Myocyte (in vitro differentiated cells): Measurements from ENCODE around the gene DCDC2C. TPM values are rescaled to one million over a fixed set of nuclear protein-coding genes. Genes with fewer than 3 reads are reported as not detected.

Experiments
- DNase-seq: peaks from one replicate; pipeline ENCODE4 v3.0.0-alpha.2; 2012; ENCODE audit warnings: low read depth
- total RNA-seq: library from RNA; depleted of rRNA; stranded (reverse); fragments of >200 nt; gene quantifications from 2 replicates; pipeline ENCODE4 v1.2.3, GENCODE V29; 2014

DCDC2C gene
- total RNA-seq, 1 donor from 2014 or later = not detected

DNA sequence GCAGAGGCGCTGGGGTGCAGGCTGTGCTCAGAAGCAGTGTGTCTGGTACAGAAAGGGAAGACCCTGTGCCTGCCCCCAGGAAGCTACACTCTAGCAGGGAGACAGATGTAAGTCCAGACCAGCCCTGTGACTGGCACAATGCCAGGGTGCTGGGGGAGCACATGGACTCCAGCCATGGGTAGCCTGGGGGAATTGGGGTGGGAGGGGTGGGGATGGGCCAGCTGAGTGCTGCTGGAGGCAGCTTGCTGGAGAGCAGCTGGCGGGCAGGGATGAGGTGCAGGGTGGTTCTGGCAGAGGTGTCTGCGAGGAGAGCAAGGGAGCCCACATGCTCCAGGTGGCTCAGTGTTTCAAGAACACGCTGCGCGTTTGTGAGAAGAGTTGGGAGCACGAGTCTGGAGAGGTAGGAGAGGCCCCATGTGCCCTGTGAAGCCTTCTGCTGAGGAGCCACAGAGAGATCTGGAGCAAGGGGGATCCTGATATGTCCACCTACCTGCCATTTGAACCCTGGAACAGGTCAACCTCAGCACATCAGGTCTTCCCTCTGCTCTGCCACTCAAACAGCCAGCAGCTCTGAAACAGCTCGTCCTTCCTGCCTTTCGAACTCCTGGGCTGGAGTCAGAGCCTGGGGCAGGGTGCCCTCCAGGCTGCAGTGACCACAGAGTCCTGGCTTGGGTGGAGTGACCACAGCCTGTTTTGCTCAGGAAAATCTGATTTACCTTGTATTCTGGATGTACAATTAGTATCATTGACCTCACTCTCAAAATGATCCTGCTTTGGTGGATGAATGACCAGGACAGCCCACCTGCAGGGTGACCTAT, 30.3 kb upstream of the DCDC2C start:
- no peak for DNase-seq

DNA sequence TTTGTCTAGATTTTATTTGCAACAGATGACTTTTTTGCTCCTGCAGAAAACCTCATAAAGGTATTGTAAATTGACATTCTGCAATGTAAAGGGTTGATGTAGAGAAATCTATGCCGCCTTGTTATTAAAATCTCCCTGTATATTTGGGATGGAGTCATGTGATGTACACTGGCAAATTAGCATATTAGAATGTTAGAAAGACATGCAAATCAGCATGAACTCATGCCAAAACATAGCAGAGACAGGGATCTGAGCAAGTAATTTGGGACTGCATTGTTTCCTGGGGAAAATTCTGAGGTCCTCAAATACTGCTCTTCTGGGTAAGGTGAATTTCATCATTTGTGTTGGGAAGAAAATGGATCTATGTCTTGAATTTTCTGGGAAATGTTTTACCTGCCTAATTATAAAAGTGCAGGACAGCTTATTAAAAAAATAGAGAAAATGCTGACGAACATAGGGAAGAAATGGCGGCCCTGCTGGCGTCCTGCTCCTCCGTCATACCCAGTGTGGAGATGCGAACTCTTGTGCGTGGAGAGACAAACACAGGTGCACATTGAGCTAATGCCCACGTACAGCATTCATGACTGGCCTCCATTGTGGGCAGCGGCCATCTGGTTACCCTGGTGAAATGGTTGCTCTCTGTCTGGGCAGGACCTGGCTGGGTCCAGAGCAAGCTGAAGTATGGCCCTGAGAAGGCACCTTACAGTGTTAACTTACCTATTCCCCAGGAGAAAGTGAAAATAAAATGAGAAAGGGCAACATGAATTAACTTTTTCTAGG, 29.1 kb upstream of the DCDC2C start:
- DNase-seq = no peak

DNA sequence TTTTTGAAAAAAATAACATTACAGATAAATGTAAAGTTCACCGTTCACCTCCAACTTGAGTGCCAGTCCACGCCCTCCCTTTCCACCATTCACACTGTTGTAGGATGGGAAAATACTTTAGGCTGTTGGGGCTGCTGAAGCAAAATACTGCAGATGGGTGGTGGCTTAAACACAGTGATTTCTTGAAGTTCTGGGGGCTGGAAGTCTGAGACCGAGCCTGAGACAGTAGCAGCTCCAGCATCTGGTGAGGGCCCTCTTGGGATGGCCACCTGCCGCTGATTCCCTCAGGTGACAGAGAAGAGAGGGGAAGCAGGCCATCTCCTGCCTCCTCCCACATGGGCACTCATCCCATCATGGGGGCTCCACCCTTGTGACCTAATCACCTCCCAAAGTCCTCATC, 27.7 kb upstream of the DCDC2C start:
- DNase-seq = no peak

DNA sequence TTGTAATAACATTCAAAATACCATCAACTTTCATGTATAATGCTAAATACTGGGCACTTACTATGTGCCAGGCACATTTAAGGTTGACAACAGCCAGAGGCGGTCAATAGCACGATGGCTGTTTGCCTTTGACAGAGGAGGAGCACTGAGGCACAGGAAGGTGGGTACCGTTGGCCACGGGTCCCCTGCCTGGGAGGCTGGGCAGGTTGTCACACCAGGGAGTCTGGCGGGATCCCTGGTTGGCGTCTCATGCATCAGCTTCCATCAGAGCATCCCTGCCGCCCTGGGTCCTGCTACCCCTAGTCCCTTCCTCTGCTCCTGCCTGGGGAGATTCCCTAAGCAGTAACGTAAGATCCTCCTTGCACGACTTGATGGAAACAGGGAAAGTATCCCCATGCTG, 25.9 kb upstream of the DCDC2C start:
- DNase-seq = no peak

DNA sequence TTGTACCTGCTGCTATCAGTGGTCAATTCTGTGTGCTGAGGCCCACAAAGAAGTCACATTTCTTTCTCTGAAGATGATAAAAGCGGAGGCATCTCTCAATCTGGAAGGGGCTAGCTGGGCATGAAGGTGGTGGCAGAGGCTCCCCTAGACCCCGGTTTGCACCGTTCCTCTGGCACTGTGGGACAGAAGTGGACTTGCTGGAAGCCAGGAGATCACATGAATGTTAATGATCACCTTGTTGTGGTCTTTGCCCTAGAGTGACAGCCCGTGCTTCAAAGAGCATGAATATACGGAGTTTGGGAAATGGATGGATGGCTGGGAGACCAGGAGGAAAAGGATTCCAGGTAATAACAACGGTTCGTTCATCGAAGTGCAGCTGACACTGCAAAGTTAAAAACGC, 25.2 kb upstream of the DCDC2C start:
- DNase-seq = no peak

DNA sequence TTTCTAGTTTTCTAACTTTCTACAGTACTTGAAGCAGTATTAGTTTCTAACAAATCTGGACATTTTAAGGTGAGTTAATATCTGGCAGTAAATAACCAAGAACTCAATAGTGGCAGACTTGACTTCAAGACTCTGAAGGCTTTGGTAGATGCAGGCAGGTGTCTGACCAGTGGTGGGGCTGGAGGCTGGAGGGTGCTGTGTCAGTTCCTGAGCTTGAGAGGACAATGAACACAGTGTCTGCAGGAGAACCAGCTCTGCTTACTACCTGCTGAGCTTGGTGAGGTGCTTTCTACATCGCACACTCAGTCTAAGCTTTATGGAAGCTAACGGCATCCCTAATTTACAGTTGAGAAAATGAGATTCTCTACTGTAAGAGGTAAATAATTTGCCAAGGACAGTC, 24.2 kb upstream of the DCDC2C start:
- no peak for DNase-seq

DNA sequence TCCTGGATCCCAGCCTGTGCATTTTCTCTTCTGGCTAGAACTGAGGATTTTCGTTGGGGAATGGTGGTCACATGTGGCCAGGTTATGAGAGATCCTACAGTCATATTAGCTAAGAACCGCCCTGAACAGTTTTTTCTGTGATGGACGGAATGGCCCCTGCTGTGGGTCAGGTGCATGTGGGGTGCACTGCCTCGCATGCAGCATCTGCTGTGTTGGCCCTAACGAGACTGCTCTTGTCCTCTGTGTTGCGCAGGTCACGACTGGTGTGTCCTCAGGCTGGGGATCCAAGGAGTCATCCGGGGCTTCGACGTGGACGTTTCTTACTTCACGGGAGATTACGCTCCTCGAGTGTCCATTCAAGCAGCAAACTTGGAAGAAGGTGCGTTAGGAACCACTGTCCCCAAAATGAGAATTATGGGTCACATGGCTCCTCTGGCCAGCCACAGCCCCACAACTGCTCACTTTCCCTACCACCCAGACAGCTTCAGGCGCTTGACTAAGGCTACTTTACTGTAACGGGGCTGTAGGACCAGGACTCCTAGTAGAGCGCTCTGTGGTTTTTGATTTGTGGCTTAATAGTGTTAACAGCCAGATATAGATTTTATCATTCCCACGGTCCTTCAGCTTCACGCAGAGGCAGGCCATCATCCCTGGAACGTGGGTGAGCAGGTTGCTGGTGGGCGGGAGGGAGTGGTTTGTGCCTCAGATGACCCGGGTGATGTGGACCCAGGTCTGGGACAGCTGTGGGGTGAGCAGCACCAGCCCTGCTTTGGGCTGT, 23.6 kb upstream of the DCDC2C start:
- no peak for DNase-seq

DNA sequence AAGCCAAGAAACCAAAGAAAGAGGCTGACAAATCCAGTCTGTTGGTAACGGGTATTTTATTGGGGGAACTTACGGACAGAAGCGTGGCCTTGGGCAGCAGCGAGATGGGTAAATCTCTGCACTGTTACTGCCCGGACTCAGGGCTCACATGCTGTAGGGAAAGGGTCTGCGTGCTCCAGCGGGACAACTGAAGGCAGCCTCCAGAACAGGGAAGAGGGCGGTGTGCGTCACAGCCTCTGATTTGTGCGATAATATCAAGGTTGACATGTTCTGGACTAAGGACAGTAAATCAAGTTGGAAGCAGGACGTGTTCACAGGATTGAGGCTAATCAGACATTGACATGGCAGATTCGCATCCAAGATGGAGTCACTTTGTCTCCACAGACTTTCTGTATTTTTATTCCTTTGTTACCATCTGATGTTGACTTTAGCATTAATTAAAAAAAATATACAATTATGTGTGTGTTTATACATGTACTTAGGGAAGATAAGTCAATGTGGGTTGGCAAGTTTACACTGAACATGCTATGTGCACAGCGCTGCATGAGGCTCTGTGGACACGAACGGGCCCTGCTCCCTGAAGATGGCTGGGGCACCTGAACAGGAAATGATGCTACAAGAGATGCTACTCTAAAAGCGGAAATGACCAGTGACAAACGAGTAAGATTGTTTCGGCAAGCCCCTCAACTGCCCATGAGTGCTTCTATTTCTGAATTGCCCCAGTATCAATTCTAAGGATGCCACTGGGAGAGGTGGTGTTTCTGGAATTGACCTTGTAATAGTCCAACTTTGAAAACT, 22.6 kb upstream of the DCDC2C start:
- DNase-seq = no peak

DNA sequence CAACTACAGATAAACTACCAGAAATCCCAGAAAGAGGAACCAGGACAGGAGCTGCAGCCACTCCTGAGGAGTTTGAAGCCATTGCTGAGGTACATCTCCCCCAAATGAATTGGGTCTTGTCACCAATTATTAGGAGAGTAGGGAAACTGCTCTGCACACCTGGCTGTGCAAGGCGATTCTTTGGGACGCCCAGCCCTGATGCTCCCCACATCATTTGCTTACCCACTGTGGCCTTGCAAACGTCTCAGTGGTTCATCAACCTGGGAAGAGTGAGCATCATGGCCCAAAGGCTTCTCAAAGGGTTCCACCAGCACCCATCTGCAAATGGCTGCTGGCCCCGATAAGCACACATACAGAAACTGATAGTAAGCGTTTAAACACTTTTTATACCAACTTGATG, 21.8 kb upstream of the DCDC2C start:
- DNase-seq = no peak

DNA sequence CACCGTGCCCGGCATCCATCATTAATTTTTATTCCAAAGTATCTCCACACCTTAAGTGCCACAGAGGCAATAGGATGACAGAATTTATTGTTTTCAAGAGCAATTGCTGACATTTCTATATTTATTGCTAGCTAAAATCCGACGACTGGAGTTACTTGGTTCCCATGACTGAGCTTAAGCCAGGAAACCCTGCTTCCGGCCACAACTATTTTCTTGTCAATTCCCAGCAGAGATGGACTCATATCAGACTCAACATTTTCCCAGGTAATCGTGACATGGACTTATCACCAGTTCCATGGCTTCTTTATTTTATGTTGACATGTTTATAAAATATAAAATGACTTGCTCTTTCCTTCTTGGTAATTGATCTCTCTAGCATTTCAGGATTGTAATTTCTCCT, 20.6 kb upstream of the DCDC2C start:
- DNase-seq = no peak

DNA sequence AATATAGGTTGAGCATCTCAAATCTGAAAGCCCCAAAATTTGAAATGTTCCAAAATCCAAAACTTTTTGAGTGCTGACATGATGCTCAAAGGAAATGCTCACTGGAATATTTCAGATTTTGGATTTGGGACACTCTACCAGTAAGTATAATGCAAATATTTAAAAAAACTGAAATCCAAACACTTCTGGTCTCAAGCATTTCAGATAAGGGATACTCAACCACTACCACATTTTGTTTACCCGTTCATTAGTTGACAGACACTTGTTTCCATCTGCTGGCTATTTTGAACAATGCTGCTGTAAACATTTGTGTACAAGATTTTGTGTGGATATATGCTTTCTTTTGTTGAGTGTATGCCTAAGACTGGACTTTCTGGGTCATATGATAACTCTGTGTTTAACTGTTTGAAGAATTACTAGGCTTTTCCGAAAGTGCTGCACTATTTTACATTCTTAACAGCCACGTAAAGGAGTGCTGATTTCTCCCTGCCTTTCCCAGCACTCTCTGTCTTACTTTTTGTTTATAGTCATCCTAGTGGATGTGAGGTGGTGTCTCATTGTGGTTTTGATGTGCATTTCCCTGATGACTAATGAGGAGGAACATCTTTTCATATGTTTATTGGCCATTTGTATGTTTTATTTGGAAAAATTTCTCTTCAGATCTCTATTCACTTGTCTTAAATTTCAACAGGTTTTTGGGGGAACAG, 19.5 kb upstream of the DCDC2C start:
- DNase-seq = no peak

DNA sequence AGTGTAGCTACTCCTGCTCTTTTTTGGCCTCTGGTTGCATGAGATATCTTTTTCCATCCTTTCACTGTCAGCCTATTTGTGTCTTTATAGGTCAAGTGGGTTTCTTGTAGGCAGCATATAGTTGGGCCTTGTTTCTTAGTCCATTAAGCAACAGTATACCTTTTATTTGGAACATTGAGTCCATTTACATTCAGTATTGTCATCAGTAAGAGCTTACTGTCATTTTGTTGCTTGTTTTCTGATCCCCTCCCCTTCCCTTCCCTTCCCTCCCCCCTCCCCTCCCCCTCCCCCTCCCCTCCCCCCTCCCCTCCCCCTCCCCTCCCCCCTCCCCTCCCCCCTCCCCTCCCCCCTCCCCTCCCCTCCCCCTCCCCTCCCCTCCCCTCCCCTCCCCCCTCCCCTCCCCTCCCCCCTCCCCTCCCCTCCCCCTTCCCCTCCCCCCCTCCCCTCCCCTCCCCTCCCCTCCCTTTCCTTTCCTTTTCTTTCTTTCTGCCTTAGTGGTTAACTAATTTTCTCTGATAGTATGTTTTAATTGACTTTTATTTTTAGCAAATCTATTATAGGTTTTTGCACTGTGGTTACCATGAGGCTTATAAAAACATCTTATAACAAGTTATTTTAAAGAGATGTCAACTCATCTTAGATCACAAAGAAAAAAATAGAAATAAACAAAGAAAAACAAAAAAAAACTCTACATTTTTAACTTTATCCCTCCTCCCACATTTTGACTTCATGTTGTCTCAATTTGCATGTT, 13.2 kb upstream of the DCDC2C start:
- DNase-seq = no peak

DNA sequence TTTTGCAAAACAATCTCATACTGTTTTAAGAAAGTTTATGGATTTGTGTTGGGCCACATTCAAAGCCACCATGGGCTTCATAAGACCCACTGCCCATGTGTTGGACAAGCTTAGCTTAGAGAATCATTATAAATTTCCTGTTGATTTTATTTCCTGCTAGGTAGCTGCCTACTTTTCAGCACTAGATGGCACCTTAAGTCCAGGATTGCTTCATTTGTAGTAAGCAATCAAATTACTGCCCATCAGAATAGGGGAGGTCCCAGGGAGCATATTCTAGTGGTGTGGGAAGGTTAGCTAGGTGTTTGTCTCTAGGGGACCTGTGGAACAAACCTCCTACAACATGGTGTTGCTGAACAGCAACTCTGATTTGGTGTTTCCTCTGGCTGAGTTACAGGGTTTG, 11.0 kb upstream of the DCDC2C start:
- no peak for DNase-seq

DNA sequence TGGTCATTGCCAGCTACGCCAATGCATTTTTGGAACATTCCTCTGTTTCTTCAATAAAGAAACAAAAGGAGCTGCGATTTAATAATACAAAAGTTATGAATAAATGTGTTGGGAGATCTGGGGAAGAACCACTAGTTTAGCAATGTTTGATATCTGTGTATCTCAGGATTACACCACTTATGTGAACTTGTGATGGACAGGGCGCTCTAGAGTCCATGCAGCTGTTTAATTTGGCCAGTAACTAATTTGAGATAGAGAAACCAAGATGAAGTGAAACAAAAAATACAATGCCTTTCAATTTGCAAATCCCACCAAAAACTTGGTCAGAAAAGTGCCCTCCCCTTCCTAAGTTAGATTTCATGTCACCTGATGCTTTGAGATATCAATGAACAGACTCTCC, 6.8 kb upstream of the DCDC2C start:
- DNase-seq = no peak

DNA sequence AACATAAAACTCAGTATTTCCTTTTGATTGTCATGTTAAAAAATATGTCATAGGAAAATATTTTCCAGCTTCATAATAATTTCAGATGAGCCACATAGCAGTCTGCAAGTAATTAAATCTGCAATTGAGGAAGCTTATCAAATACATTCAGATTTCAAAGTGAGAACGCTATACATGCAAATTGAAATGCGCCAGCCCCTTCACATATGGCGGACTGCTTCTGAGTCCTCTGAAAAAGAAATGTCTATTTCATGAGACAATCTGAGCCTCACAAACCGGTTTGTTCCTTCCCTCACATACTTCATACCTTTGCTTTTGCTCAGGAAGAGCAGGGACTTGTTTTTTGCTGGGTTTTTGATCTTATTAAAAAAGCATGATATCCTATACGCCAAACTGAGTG, 2.3 kb upstream of the DCDC2C start:
- DNase-seq = no peak

DNA sequence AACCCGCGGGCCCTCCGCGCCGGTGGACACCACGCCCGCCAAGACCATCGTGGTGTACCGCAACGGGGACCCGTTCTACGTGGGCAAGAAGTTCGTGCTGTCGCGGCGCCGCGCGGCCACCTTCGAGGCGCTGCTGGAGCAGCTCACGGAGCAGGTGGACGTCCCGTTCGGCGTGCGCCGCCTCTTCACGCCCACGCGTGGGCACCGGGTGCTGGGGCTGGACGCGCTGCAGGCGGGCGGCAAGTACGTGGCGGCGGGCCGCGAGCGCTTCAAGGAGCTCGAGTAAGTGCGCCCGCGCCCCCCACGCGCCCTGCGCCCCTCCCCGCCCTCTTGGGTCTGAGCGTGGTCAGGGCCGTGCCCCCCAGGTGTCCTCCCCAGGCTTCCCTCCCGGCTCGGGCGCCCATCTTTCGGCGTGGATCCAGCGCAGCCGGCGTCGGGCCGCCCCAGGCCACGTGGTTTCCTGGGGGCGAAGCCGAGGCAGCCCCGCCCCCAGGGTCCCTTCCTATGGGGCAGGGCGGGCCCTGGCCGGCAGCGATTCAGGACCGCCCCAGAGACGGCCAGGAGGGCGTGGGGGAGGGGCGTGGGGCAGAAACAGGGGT, 481 bp downstream of the DCDC2C start:
- no peak for DNase-seq

DNA sequence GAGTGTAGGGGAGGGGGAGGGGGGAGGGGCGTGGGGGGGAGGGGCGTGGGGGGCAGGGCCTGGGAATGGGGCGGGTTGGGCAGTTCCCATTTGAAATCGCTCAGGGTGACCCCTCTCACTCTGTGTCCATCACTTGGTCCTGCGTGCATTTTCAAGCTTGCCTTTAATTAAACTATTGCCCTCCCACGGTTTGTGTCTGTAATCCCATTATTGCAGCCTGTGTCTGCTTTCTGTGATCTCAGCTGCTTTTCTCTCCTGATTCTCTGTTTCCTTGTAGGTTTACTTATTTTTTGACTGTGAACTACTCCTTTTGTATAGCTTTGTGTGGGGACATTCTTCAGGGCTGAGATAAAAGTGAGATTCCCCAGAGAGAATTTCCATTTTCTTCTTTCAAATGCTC, 1.3 kb downstream of the DCDC2C start:
- no peak for DNase-seq

DNA sequence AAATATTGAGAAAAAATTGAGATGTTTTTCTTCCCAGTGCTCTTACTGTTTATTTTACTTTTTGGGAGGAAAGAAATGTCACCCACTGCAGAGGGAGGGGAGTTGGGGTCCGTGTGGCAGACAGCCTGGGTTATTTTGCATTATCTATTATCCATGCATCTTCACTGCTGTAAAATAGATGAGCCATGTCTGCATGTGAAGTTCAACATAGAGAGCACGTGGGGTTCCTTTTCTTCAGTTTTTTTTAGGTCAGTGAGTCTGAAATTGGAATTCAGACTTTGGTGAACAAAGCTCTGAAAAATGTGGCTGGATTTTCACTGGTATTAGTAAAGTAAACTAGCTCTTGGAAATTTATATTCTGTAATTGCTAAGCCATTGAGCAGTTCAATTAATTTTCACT, 2.4 kb downstream of the DCDC2C start:
- DNase-seq = no peak

DNA sequence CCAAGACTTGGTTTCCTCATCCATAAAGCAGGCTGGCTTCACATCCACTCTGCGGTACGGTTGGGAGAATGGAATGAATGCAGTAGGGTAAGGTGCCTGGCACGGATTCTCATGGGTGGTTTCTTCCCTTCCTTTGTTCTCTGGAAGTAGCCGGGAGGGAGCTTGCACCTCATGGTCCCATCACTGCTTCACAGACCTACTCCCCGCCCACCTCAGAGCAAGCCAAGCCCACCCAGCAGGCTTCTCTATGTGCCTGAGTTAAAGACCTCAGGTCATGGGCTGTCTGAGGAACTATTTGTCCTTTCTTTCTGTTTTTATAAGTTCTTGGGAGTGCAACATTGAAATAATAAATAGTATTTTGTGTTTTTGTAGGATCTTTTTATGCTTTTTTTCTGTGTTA, 3.5 kb downstream of the DCDC2C start:
- no peak for DNase-seq
